ENCODE results near the gene GRID1. TPM values are rescaled to one million over a fixed set of nuclear protein-coding genes. Genes with fewer than 3 reads are reported as not detected.

GRID1 gene
- total RNA-seq, 1 donor = not detected

- TF ChIP-seq CTCF (IDR thresholded peaks at IDR 0.05; ENCODE audit: insufficient read depth, low read length) = no peak
- DNase-seq (ENCODE audit: low read depth) = no peak
Measured at GRCh38 chr10:85811405-85811804, 555.2 kb downstream of the GRID1 start.

GRCh38 chr10:85810674-85811073 is 555.9 kb downstream of the GRID1 start:
- DNase-seq (ENCODE audit: low read depth) = no peak
- no peak for TF ChIP-seq CTCF (IDR thresholded peaks at IDR 0.05; ENCODE audit: insufficient read depth, low read length)
- H3K4me3 ChIP-seq (ENCODE audit: low read depth, low read length) = no peak overlapping the region

More at GRCh38 chr10:85811405-85811804, 555.2 kb downstream of the GRID1 start:
- no peak overlapping the region for H3K4me3 ChIP-seq (ENCODE audit: low read depth, low read length)

- no peak for DNase-seq (ENCODE audit: low read depth)
- no peak overlapping the region for H3K4me3 ChIP-seq (ENCODE audit: low read depth, low read length)
- TF ChIP-seq CTCF (IDR thresholded peaks at IDR 0.05; ENCODE audit: insufficient read depth, low read length) = no peak
Measured at GRCh38 chr10:85795460-85795859, 571.1 kb downstream of the GRID1 start.

GRCh38 chr10:85794553-85794952 is 572.0 kb downstream of the GRID1 start:
- DNase-seq (ENCODE audit: low read depth) = no peak
- TF ChIP-seq CTCF (IDR thresholded peaks at IDR 0.05; ENCODE audit: insufficient read depth, low read length) = no peak
- no peak overlapping the region for H3K4me3 ChIP-seq (ENCODE audit: low read depth, low read length)

GRCh38 chr10:85792533-85792858 is 574.1 kb downstream of the GRID1 start:
- H3K4me3 ChIP-seq (ENCODE audit: low read depth, low read length) = no peak overlapping the region
- no peak for DNase-seq (ENCODE audit: low read depth)

GRCh38 chr10:85791818-85792532 is 574.6 kb downstream of the GRID1 start:
- no peak for DNase-seq (ENCODE audit: low read depth)
- no peak for TF ChIP-seq CTCF (IDR thresholded peaks at IDR 0.05; ENCODE audit: insufficient read depth, low read length)

More at GRCh38 chr10:85792533-85792858, 574.1 kb downstream of the GRID1 start:
- no peak for TF ChIP-seq CTCF (IDR thresholded peaks at IDR 0.05; ENCODE audit: insufficient read depth, low read length)

More at GRCh38 chr10:85791818-85792532, 574.6 kb downstream of the GRID1 start:
- H3K4me3 ChIP-seq (ENCODE audit: low read depth, low read length) = no peak overlapping the region

Measured in fibroblast of the aortic adventitia (primary cell).